ENCODE results near the gene NACA.

DNA sequence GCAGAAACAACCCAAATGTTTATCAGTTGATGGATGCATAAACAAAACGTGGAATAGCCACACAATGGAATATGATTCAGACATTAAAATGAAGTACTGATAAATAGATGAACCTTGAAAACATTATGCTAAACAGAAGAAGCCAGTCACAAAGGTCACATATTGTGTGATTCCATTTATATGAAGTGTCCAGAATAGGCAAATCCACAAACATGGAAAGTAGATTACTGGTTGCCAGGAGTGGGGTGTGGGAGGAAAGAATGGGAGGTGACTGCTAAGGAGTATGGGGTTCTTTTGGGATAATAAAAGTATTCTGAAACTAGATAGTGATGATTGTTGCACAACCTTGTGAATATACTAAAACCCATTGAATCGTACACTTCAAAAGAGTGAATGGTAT, 36.7 kb upstream of the NACA start:
- TF ChIP-seq CTCF (IDR thresholded peaks at IDR 0.05) (no peak), YY1 (IDR thresholded peaks at IDR 0.05; ENCODE audit: low read depth) (no peak), MAX (IDR thresholded peaks at IDR 0.05; ENCODE audit: low read depth) (no peak)
